Ascending aorta (tissue), 2 donors: ENCODE measurements around the gene CNTN2. TPM values are rescaled to one million over a fixed set of nuclear protein-coding genes. Genes with fewer than 3 reads are reported as not detected.

Source experiments
- DNase-seq, 2 donors: peaks; one replicate each; pipeline ENCODE4 v3.0.0-alpha.2; 2019; ENCODE audit warnings: low spot score in 2 of 2
- H3K27ac ChIP-seq, 2 donors: fragments of 200-600 bp; sonication (generic); one replicate each; pipeline ENCODE4 v1.5.1; 2016 to 2017; ENCODE audit warnings: mild to moderate bottlenecking in 1 of 2
- H3K27me3 ChIP-seq: fragments of 200-600 bp; sonication (generic); one replicate; pipeline ENCODE4 v1.5.1; 2017
- H3K36me3 ChIP-seq, 2 donors: fragments of 200-600 bp; sonication (generic); one replicate each; pipeline ENCODE4 v1.5.1; 2016
- H3K4me1 ChIP-seq, 2 donors: fragments of 200-600 bp; sonication (generic); one replicate each; pipeline ENCODE4 v1.5.1; 2016 to 2017; ENCODE audit warnings: mild to moderate bottlenecking in 1 of 2
- H3K4me3 ChIP-seq, 2 donors: fragments of 200-600 bp; sonication (generic); one replicate each; pipeline ENCODE4 v1.5.1; 2016 to 2017; ENCODE audit warnings: mild to moderate bottlenecking in 1 of 2
- H3K9me3 ChIP-seq, 2 donors: fragments of 200-600 bp; sonication (generic); one replicate each; pipeline ENCODE4 v1.5.1; 2016
- intact Hi-C: fragments of 100-400 bp; cut with DNase I; formaldehyde crosslinking; loops from one replicate; pipeline ENCODE4 v1.15.1; 2023
- total RNA-seq: library from RNA; depleted of rRNA; stranded (reverse); fragments of >200 nt; gene quantifications from one replicate; pipeline ENCODE4 v1.1.0, GENCODE V29; 2016
- TF ChIP-seq, protein P1 (sequence below), 3 experiments: fragments of 200-600 bp in 2 of 3; fragments of 450-650 bp in 1 of 3; sonication (generic) in 2 of 3; IDR thresholded peaks; one replicate each; pipeline ENCODE4 v1.5.1; 2016 to 2019; ENCODE audit warnings: antibody characterized with exemption in 3 of 3, mild to moderate bottlenecking in 1 of 3, moderate library complexity in 1 of 3

Gene CNTN2
- total RNA-seq, 1 donor from 2014 or later: 0.32 TPM

DNA sequence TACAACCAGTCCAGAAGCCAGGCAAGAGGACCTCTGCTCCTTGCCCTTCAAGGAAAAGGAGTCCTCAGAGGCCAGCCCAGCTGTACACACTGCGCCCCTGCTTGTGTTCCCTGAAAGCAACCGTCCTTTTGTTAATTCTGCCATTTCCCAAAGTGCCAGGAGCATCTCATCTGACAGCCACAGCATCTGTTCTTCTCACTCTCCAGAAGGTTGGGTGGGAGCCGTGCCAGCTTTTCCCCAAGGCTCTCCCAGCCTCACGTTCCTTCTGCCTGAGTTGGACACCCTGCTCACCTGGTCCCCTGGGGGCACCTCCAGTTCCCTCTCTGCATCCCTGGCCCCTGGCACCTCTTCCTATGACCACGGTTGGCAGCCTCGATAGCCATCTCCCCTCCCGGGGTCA lies 10.5 kb upstream of the CNTN2 start:
- H3K4me3 ChIP-seq: no peak overlapping the region
- H3K27ac ChIP-seq: no peak overlapping the region
- intact Hi-C loops: no loop called here
- TF ChIP-seq, protein P1, sequence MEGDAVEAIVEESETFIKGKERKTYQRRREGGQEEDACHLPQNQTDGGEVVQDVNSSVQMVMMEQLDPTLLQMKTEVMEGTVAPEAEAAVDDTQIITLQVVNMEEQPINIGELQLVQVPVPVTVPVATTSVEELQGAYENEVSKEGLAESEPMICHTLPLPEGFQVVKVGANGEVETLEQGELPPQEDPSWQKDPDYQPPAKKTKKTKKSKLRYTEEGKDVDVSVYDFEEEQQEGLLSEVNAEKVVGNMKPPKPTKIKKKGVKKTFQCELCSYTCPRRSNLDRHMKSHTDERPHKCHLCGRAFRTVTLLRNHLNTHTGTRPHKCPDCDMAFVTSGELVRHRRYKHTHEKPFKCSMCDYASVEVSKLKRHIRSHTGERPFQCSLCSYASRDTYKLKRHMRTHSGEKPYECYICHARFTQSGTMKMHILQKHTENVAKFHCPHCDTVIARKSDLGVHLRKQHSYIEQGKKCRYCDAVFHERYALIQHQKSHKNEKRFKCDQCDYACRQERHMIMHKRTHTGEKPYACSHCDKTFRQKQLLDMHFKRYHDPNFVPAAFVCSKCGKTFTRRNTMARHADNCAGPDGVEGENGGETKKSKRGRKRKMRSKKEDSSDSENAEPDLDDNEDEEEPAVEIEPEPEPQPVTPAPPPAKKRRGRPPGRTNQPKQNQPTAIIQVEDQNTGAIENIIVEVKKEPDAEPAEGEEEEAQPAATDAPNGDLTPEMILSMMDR (IDR thresholded peaks at IDR 0.05): no peak
- H3K36me3 ChIP-seq: no peaks in the 10 kb centered on the region
- DNase-seq: no peak
- H3K27me3 ChIP-seq: no peaks in the 10 kb centered on the region
- no peaks in the 10 kb centered on the region for H3K4me1 ChIP-seq
- H3K9me3 ChIP-seq: no peaks in the 10 kb centered on the region

DNA sequence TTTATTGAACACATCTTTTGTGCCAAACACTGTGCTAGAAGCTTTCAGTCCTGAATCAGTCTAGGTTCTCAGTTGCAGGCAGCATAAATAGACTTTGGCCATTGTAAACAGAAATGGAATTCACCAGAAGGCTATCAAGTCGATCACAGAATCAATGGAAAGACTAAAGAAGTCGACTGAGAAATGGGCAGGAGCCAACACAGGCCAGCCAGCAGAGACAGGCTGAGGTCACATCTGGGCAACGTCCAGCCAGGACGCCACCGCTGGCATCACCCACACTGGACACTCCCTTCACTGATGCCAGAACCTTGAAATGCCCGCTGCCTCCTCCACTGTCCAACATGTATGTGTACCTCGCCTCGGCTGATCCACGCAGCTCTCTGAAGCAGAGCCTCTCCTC lies 5.5 kb upstream of the CNTN2 start:
- Histone ChIP-seq H3K9me3 (no peaks in the 10 kb centered on the region), H3K4me1 (no peaks in the 10 kb centered on the region), H3K4me3 (no peak overlapping the region), H3K36me3 (no peaks in the 10 kb centered on the region), H3K27ac (no peak overlapping the region), H3K27me3 (no peaks in the 10 kb centered on the region)
- TF ChIP-seq, protein P1 (IDR thresholded peaks at IDR 0.05): no peak
- intact Hi-C loops: no loop called here
- DNase-seq: no peak

DNA sequence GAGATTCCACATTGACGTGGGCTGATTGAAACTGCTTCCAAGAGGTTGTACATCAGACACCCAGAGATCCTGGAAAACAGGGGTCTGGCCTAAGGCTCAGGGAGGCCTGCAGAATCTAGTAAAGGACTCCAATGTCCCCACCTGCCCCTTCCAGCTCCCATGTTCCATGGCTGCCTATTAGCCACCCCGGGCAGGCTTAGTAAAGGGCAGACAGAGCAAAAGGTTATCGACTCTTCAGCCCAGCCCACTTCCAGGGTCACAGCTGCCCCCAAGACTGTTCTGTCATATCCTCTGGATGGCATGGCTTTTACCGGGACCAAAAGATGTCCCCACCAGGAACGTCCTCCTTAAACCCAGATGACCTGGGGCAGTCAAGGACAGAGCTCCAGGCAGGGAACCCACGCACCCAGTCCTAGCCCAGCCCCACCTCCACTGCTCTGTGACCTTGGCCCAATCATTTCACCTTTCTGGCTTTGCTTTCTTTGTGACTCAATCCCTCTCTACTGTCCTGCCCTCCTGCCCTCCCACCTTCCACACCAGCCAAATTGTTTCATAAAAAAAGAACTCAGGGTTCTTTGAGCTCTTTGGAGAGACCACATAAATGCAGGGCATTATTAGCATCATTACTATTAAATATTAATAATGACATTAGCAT lies 4.8 kb upstream of the CNTN2 start:
- Histone ChIP-seq H3K4me1 (no peaks in the 10 kb centered on the region), H3K36me3 (no peaks in the 10 kb centered on the region), H3K4me3 (no peak overlapping the region), H3K9me3 (no peaks in the 10 kb centered on the region), H3K27ac (no peak overlapping the region), H3K27me3 (no peaks in the 10 kb centered on the region)
- intact Hi-C loops: no loop called here
- TF ChIP-seq, protein P1 (IDR thresholded peaks at IDR 0.05): no peak
- no peak for DNase-seq

DNA sequence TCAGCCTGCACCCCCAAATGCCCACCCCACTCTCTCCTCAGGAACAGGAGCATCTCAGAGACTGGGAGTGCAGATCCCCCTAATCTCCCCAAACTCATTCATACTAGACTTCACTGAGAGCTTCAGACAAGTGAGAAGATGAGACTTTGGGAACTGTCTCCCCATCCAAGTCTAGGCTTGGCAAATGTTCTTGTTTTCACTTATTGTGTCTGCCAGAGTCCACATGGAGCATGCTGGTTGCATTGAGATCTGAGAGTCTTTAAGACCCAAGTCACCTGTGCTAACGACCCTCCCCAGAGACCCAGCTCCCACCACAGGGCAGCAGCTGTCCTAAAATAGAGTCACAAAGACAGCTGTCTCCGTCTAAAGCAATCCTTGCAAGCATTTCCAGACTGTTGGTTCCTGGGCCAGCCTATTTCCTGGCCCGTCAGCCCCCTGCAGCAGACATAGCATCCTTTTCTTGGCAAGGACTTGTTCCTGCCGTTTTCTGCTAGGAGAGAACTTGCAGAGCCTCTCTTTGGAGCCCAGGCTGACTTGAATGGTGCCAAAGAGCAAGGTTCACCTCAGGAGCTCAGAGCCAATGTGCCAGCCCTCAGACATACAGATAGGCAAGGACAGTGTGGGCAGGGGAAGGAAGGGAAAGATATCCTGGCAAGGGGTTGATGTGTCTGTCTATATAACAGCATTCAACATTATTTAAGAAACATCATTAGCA lies 1.9 kb upstream of the CNTN2 start:
- Histone ChIP-seq H3K36me3 (no peaks in the 10 kb centered on the region), H3K4me3 (no peak overlapping the region), H3K27ac (no peak overlapping the region), H3K4me1 (no peaks in the 10 kb centered on the region), H3K9me3 (no peaks in the 10 kb centered on the region), H3K27me3 (no peaks in the 10 kb centered on the region)
- TF ChIP-seq, protein P1 (IDR thresholded peaks at IDR 0.05): no peak
- no peak for DNase-seq
- intact Hi-C loops: no loop called here

DNA sequence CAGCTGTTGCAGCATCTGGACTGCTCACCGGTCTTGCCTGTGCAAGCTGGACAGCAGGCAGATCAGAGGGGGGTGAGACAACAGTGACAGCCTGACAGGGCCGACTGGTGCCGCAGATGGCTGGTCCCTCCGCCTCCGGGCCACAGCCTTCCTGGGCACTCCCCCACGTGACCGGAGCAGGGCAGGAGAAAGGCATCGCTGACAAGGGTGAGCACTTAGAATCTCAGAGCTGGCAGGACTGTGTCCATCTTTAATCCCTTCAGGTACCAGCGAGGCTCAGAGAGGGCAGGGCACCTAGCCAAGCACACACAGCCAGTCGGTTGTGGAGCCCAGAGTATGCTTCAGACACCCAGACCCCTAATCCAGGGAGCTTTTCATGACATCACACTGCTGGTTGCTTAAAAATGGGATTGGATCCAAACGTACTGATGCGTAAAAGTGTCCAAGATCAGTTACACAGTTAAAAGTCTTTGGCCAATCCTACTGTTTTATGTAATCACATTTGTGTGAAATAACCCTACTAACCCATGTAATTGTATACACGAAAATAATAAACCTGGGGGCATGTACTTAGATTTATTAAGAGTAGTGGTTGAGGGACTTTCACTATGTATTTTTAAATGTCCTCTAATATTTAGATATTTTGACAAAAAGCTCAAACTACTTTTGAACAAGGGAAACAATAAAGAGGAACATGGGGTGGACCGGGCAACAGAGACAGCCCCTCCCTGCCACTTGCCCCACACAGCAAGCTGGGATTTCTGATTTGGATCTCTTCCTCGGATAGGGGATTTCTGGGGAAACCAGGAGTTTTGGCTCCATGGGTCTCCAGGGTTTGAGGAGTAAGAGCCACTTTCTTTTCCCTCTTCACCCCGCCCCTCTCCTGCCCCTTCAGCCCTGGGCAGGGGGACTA lies 758 bp upstream of the CNTN2 start:
- TF ChIP-seq, protein P1 (IDR thresholded peaks at IDR 0.05): no peak
- Histone ChIP-seq H3K36me3 (no peaks in the 10 kb centered on the region), H3K4me1 (no peaks in the 10 kb centered on the region), H3K4me3 (no peak overlapping the region), H3K27ac (no peak overlapping the region), H3K9me3 (no peaks in the 10 kb centered on the region), H3K27me3 (no peaks in the 10 kb centered on the region)
- DNase-seq: no peak
- intact Hi-C loops: no loop called here
